Measurements from ENCODE around the gene VOPP1. TPM values are rescaled to one million over a fixed set of nuclear protein-coding genes. Genes with fewer than 3 reads are reported as not detected.

The VOPP1 gene
- total and polyA plus RNA-seq, 10 donors, result 60.3 to 168 (median 144) TPM

GRCh38 chr7:55594414-55594813 lies 22.1 kb upstream of the VOPP1 start:
- H3K27ac ChIP-seq, result no peak overlapping the region
- H3K4me1 ChIP-seq, result peaks cover 0 to 22% (median 11%) of the 10 kb centered on the region in 6 donors
- H3K4me3 ChIP-seq, result no peak overlapping the region
- DNase-seq, result no peak
- no peaks in the 10 kb centered on the region for H3K36me3 ChIP-seq
- WGBS, 5 donors, result 90 to 95% (median 95%) methylated on average over 10 of the region's 10 CpGs
- intact Hi-C loops (cut with DNase I; ENCODE audit: low total_unique reads), result loop anchor here (5.0 to 10.0 kb wide), 2 partner anchors 162 to 310 kb away; no protein-coding TSS in a partner anchor
- H3K27me3 ChIP-seq (replicated peaks in 1 of 7), result no peaks in the 10 kb centered on the region
- TF ChIP-seq CTCF (IDR thresholded peaks at IDR 0.05 in 8 of 11, conservative IDR thresholded peaks at IDR 0.05 in 3 of 11), result no peak
- TF ChIP-seq POLR2A (IDR thresholded peaks at IDR 0.05), result no peak
- H3K9me3 ChIP-seq, result no peaks in the 10 kb centered on the region

- H3K4me1 ChIP-seq, result peaks cover 0 to 22% (median 11%) of the 10 kb centered on the region in 6 donors
- H3K4me3 ChIP-seq, result no peak overlapping the region
- no peaks in the 10 kb centered on the region for H3K9me3 ChIP-seq
- no peaks in the 10 kb centered on the region for H3K36me3 ChIP-seq
- intact Hi-C loops (cut with DNase I; ENCODE audit: low total_unique reads), result loop anchor here (5.0 to 10.0 kb wide), 2 partner anchors 161 to 309 kb away; no protein-coding TSS in a partner anchor
- TF ChIP-seq POLR2AphosphoS5 (IDR thresholded peaks at IDR 0.05), result peak; percentile 14 to 49 (median 27)
- peak; percentile 48 to 88 (median 72) for TF ChIP-seq CTCF (IDR thresholded peaks at IDR 0.05 in 8 of 11, conservative IDR thresholded peaks at IDR 0.05 in 3 of 11)
- TF ChIP-seq POLR2A (IDR thresholded peaks at IDR 0.05), result no peak
- H3K27ac ChIP-seq, result no peak overlapping the region
- H3K27me3 ChIP-seq (replicated peaks in 1 of 7), result no peaks in the 10 kb centered on the region
- DNase-seq, result peak; percentile 91
- WGBS, 5 donors, result 49 to 67% (median 60%) methylated on average over 9 to 14 of the region's 14 CpGs
Measured at GRCh38 chr7:55593515-55594318, 21.4 kb upstream of the VOPP1 start.

GRCh38 chr7:55593172-55593514 lies 20.8 kb upstream of the VOPP1 start:
- Histone ChIP-seq H3K9me3 (no peaks in the 10 kb centered on the region), H3K36me3 (no peaks in the 10 kb centered on the region), H3K4me3 (no peak overlapping the region), H3K27ac (no peak overlapping the region), H3K27me3 (replicated peaks in 1 of 7) (no peaks in the 10 kb centered on the region), H3K4me1 (peaks cover 0 to 22% (median 11%) of the 10 kb centered on the region in 6 donors)
- DNase-seq, result no peak
- intact Hi-C loops (cut with DNase I; ENCODE audit: low total_unique reads), result loop anchor here (5.0 to 10.0 kb wide), 2 partner anchors 161 to 308 kb away; no protein-coding TSS in a partner anchor
- 63 to 80% (median 65%) methylated on average over 3 to 4 of the region's 4 CpGs for WGBS, 5 donors
- TF ChIP-seq POLR2AphosphoS5 (IDR thresholded peaks at IDR 0.05) (no peak), POLR2A (IDR thresholded peaks at IDR 0.05) (no peak), CTCF (IDR thresholded peaks at IDR 0.05 in 8 of 11, conservative IDR thresholded peaks at IDR 0.05 in 3 of 11) (no peak)

- no peak for DNase-seq
Measured at GRCh38 chr7:55592492-55592891, 20.2 kb upstream of the VOPP1 start.

More at GRCh38 chr7:55592492-55592891, 20.2 kb upstream of the VOPP1 start:
- Histone ChIP-seq H3K27ac (no peak overlapping the region), H3K9me3 (no peaks in the 10 kb centered on the region), H3K36me3 (no peaks in the 10 kb centered on the region), H3K27me3 (replicated peaks in 1 of 7) (no peaks in the 10 kb centered on the region), H3K4me1 (peaks cover 0 to 17% (median 7%) of the 10 kb centered on the region in 6 donors), H3K4me3 (no peak overlapping the region)
- 82 to 85% (median 83%) methylated on average over 1 of the region's 1 CpG for whole genome bisulfite sequencing, 5 donors
- intact Hi-C loops (cut with DNase I; ENCODE audit: low total_unique reads), result loop anchor here (5.0 to 10.0 kb wide), 2 partner anchors 160 to 308 kb away; no protein-coding TSS in a partner anchor
- TF ChIP-seq CTCF (IDR thresholded peaks at IDR 0.05 in 8 of 11, conservative IDR thresholded peaks at IDR 0.05 in 3 of 11) (no peak), POLR2A (IDR thresholded peaks at IDR 0.05) (no peak), POLR2AphosphoS5 (IDR thresholded peaks at IDR 0.05) (no peak)

Data from spleen (tissue), 11 donors.